Activated CD8-positive, alpha-beta memory T cell treated with anti-CD3 and anti-CD28 coated beads, Interleukin-2, amount 50 U/mL, for 1 hour (primary cell): ENCODE results near the gene RRP9.
"Not testable (repeated sequence)": the region's sequence is repeated elsewhere in the genome, so short reads cannot be mapped to it uniquely, and the experiment has no call there.

Experiments used
- DNase-seq: peaks from one replicate; pipeline ENCODE4 v3.0.0-alpha.2; 2020; ENCODE audit errors: extremely low read depth

The RRP9 gene

GRCh38 chr3:51904034-51904823, 37.5 kb downstream of the RRP9 start:
- DNase-seq: no peak

- not testable (repeated sequence) for DNase-seq
These were observed 39.3 kb downstream of the RRP9 start for GRCh38 chr3:51902361-51902760.

DNA sequence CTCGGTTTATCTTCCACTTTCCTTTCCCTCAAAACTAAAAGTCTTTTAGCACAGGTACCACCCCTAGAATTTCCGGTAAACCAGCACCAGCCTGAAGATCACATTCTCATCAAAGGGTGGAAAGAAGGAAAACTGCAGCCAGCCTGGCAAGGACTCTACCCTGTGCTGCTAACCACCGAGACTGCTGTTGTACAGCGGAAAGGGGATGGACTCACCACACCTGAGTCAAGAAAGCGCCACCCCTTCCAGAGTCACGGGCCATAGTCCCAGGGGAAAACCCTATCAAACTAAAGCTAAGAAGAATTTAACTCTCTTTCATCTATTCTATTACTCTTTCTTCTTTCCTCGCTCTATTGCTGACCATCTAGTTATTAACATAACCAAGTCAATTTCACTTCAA, 41.7 kb downstream of the RRP9 start:
- not testable (repeated sequence) for DNase-seq

- DNase-seq: no peak
These were observed 44.3 kb downstream of the RRP9 start for GRCh38 chr3:51897391-51897790.

DNA sequence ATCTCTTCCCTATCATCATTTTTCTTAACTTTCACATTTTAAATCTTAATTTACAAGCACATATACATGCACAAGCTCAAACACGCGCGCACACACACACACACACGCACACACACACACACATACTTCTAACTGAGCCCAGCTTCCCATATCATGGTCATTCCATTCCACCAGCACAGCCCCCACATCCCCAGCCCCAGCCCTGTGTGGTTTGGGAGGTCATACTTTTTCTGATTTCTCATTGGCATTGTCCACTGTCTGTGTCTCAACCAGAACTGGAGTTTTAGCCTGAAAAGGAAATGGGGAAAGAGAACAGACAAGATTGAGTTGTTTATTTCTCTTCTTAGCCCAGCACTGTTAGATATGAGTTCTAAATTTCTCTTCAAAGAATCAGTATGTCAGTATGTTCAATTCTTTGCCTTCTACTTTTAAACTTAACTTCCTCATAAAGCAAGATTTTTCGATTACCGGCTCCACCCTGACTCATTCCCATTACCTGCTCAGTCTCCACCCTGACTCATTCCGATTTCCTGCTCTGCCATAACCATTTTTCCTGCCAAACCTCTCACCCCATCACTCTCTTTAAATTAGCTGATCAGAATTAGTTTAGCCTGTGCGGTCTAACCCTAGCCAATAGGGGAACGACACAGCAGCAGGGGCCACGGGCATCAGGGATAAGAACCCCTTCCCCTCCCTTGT, 44.9 kb downstream of the RRP9 start:
- no peak for DNase-seq

DNA sequence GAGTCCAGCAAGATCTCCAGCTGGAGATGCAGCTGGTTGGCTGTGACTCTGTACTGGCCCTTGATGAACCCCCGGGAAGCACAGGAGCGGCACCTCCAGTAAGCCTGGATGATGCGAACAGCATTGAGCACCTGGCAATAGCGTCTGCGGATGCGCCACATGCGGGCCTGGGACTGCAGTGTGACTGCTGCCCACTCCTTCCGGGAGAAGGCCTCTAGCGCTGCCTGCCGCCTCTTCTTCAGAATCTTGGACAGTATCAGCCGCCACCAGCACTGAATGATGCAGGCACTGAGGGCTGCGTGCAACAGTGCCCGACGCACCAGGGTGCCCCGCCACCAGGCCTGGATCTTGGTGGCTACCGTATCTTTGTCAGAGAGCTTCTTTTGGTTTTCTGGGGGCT, 46.8 kb downstream of the RRP9 start:
- no peak for DNase-seq

DNA sequence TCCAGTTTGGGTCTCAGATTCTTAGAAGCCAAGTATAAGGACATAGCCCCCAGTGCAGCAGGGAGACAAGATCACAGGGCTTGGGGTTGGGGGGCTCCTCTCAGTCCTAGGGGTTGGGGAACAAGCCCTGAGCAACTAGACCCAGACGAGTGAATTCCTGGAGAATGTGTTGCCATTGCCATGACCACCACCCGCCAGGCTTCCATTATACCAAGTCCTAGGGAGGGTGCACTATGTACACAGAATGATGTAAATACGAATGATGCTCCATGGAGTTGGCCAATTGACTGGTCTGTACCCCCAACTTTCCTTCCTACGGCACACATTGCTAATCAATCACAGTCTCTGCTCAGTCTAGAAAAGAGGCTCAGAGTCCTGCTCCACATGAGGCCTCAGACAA, 47.3 kb downstream of the RRP9 start:
- DNase-seq: no peak

- DNase-seq: no peak
These were observed 50.3 kb downstream of the RRP9 start for GRCh38 chr3:51891242-51892039.

DNA sequence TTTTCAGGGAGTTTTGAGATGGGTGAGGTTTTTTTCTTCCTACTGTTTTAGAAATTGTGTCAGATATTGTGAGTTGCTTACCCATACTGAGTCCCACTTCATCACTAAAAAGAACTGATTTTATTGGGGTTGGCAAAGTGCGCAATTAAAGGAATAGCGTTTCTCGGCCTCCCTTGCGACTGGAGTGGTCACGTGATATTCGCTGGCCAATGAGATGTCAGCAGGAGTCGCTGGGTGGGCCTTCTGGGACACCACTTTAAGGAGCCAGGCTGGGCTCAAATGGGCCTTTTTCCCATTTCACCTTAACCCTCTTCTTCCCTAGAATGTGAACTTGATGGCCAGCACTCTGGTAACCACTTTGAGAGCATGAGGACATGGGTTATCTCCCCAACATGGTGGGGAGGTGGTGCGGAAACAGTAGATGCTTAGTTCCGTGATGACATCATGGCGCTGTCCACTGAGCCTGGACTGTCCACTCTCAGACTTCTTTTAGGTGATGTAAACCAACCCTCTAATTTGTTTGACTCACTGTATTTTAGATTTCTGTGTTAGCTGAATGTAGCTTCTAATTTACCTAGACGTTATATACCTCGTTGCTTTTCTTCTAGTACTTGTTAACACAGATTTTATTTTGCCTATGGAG, 53.1 kb downstream of the RRP9 start:
- DNase-seq: no peak

DNA sequence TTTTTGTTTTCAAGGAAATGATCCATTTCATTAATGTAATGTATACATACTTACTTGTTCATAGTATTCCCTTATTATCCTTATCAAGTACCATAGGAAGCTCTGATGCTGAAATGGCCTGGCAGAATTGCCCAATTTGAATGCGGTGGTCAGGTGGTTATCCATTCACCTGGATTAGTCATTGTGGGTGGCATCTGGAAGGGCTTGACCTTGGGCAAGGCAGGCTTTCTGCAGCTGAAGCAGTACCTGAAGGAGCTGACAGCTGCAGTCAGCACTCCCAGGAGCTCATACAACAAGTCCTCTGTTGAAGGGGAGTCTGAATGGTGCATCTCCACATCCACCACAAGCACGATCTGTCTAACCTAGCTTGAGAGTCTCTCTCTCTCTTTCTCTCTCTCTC, 54.1 kb downstream of the RRP9 start:
- no peak for DNase-seq

DNA sequence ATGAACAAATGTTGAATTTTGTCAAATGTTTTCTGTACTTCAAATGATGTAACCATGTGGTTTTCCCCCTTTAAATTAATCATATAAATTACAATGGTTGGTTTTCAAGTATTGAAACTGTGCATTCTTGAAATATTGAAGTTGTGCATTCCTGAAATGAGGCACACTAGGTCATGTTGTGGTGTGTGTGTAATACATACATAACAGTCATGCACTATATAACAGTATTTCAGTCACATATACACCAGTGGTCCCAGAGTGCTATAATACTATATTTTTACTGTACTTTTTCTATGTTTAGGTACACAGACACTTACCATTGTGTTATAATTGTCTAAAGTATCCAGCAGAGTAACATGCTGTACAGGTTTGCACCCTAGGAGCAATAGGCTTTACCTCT, 55.3 kb downstream of the RRP9 start:
- DNase-seq: no peak
